OCI-LY1 (cell line): ENCODE measurements around the gene MRPS31.
"Not testable (repeated sequence)": the region's sequence is repeated elsewhere in the genome, so short reads cannot be mapped to it uniquely, and the experiment has no call there.

Source experiments
- H2AFZ ChIP-seq: fragments of 200-600 bp; sonication (generic), shearing (Covaris generic); 2 replicates; pipeline ENCODE4 v1.6.0; 2014; ENCODE audit warnings: antibody characterized with exemption, mild to moderate bottlenecking, low read length
- H3F3A ChIP-seq: fragments of 200-600 bp; sonication (generic), shearing (Covaris generic); 2 replicates; pipeline ENCODE4 v1.6.0; 2014; ENCODE audit warnings: mild to moderate bottlenecking, antibody characterized with exemption, low read length, moderate library complexity; ENCODE audit not compliant: insufficient read depth
- H3K27ac ChIP-seq: fragments of 200-600 bp; sonication (generic); 2 replicates; pipeline ENCODE4 v1.5.1; 2014; ENCODE audit warnings: low read length, mixed run types, mild to moderate bottlenecking, low read depth; ENCODE audit not compliant: poor library complexity, severe bottlenecking
- H3K27me3 ChIP-seq: fragments of 200-600 bp; sonication (generic); 2 replicates; pipeline ENCODE4 v1.6.0; 2014; ENCODE audit warnings: antibody characterized with exemption, mild to moderate bottlenecking, low read length, moderate library complexity; ENCODE audit not compliant: insufficient read depth
- H3K36me3 ChIP-seq: fragments of 200-600 bp; sonication (generic); 2 replicates; pipeline ENCODE4 v1.6.1; 2014; ENCODE audit warnings: mild to moderate bottlenecking, antibody characterized with exemption, low read length, moderate library complexity, mixed read lengths; ENCODE audit not compliant: insufficient read depth
- H3K4me1 ChIP-seq: fragments of 200-600 bp; sonication (generic); 2 replicates; pipeline ENCODE4 v1.5.1; 2014; ENCODE audit warnings: mild to moderate bottlenecking, low read length, moderate library complexity; ENCODE audit not compliant: insufficient read depth, severe bottlenecking
- H3K4me2 ChIP-seq: fragments of 200-600 bp; sonication (generic), shearing (Covaris generic); 2 replicates; pipeline ENCODE4 v1.6.1; 2014; ENCODE audit warnings: low read length
- H3K4me3 ChIP-seq: fragments of 200-600 bp; sonication (generic); 2 replicates; pipeline ENCODE4 v1.5.1; 2014; ENCODE audit warnings: low read length, low read depth, mild to moderate bottlenecking, mixed read lengths; ENCODE audit not compliant: poor library complexity, severe bottlenecking
- H3K79me2 ChIP-seq: fragments of 200-600 bp; shearing (Covaris generic); 2 replicates; pipeline ENCODE4 v1.6.1; 2016; ENCODE audit warnings: mixed run types, low read length, mixed read lengths; ENCODE audit not compliant: insufficient read depth
- H3K9ac ChIP-seq: fragments of 200-600 bp; sonication (generic), shearing (Covaris generic); 2 replicates; pipeline ENCODE4 v1.6.1; 2014; ENCODE audit warnings: mild to moderate bottlenecking, low read length, mixed read lengths
- H3K9me2 ChIP-seq: fragments of 200-600 bp; sonication (generic), shearing (Covaris generic); 2 replicates; pipeline ENCODE4 v1.6.1; 2014; ENCODE audit warnings: low read depth, mild to moderate bottlenecking, low read length, mixed read lengths
- H3K9me3 ChIP-seq: fragments of 200-600 bp; shearing (Covaris generic); 2 replicates; pipeline ENCODE4 v1.6.1; 2014; ENCODE audit warnings: low read length, mixed read lengths
- H4K20me1 ChIP-seq: fragments of 200-600 bp; sonication (generic), shearing (Covaris generic); 2 replicates; pipeline ENCODE4 v1.6.0; 2016; ENCODE audit warnings: mild to moderate bottlenecking, low read length; ENCODE audit not compliant: insufficient read depth
- CTCF ChIP-seq: fragments of 200-600 bp; sonication (generic), shearing (Covaris generic); IDR thresholded peaks from 2 replicates; pipeline ENCODE4 v1.5.1; 2017; ENCODE audit warnings: mild to moderate bottlenecking, antibody characterized with exemption, low read length, moderate library complexity, mixed read lengths
- EZH2 ChIP-seq: fragments of 200-600 bp; sonication (generic), shearing (Covaris generic); IDR thresholded peaks from 2 replicates; pipeline ENCODE4 v1.8.0; 2017; ENCODE audit warnings: borderline replicate concordance, mixed run types, mild to moderate bottlenecking, antibody characterized with exemption, low read length, moderate library complexity, mixed read lengths

The MRPS31 gene

DNA sequence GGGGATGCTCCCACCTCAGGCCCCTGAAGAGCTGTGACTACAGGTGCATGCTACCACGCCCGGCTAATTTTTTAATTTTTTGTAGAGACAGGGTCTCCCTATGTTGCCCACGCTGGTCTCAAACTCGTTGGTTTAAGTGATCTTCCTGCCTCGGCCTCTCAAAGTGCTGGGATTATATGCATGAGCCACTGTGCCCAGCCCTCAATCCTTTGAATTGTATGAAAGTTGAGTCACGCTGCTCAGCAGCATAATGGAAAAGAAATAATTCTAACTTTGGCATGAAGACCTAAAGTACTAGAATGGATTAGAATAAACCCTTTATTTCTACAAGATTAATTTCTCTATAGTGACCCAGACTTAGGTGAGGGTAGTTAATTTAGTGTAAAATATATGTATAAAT, 42.4 kb downstream of the MRPS31 start:
- H4K20me1 ChIP-seq = no peaks in the 10 kb centered on the region
- H3K4me2 ChIP-seq = no peak overlapping the region
- no peaks in the 10 kb centered on the region for H3K4me1 ChIP-seq
- no peaks in the 10 kb centered on the region for H3K9me3 ChIP-seq
- no peaks in the 10 kb centered on the region for H3K27me3 ChIP-seq
- H3F3A ChIP-seq = no peaks in the 10 kb centered on the region
- H3K9ac ChIP-seq = no peak overlapping the region
- TF ChIP-seq EZH2 = no peak
- TF ChIP-seq CTCF = no peak
- no peaks in the 10 kb centered on the region for H3K9me2 ChIP-seq
- no peaks in the 10 kb centered on the region for H3K79me2 ChIP-seq
- H3K4me3 ChIP-seq = no peak overlapping the region
- H3K36me3 ChIP-seq = peaks cover 30% of the 10 kb centered on the region; the same call in 1 of the 2 replicates
- H3K27ac ChIP-seq = no peak overlapping the region
- no peak overlapping the region for H2AFZ ChIP-seq

- H3K36me3 ChIP-seq = peaks cover 20% of the 10 kb centered on the region
- H3F3A ChIP-seq, H3K9me2 ChIP-seq, H3K9ac ChIP-seq, H2AFZ ChIP-seq, H4K20me1 ChIP-seq, H3K27ac ChIP-seq, H3K9me3 ChIP-seq, H3K4me1 ChIP-seq, H3K4me2 ChIP-seq, H3K79me2 ChIP-seq, H3K27me3 ChIP-seq, H3K4me3 ChIP-seq: not testable (repeated sequence)
Measured at GRCh38 chr13:40714433-40714832, 56.6 kb downstream of the MRPS31 start.

DNA sequence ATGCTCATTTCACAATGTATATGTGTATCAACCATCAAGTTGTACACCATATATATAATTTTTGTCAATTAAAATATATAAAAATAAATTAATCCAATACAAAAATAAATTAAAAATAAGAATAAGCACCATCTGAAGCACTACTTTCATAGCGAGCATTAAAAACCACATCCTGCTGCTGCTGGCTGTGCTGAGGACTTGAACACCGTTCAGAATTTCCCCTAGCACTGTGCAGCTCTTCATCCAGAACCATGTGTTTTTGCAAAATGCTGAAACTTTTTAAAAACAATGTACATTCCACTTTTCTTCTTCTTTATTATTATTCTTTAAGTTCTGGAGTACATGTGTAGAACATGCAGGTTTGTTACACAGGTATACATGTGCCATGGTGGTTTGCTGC, 64.6 kb downstream of the MRPS31 start:
- Histone ChIP-seq H3K27me3 (no peaks in the 10 kb centered on the region), H3F3A (no peaks in the 10 kb centered on the region), H3K79me2 (no peaks in the 10 kb centered on the region), H3K9ac (no peak overlapping the region), H3K9me3 (no peaks in the 10 kb centered on the region), H3K4me3 (no peak overlapping the region), H3K9me2 (no peaks in the 10 kb centered on the region), H3K4me2 (no peak overlapping the region), H3K27ac (peak overlapping the region; percentile 59), H3K4me1 (peaks cover 19% of the 10 kb centered on the region), H3K36me3 (no peaks in the 10 kb centered on the region), H4K20me1 (no peaks in the 10 kb centered on the region), H2AFZ (no peak overlapping the region)
- TF ChIP-seq EZH2 = no peak
- TF ChIP-seq CTCF = no peak

DNA sequence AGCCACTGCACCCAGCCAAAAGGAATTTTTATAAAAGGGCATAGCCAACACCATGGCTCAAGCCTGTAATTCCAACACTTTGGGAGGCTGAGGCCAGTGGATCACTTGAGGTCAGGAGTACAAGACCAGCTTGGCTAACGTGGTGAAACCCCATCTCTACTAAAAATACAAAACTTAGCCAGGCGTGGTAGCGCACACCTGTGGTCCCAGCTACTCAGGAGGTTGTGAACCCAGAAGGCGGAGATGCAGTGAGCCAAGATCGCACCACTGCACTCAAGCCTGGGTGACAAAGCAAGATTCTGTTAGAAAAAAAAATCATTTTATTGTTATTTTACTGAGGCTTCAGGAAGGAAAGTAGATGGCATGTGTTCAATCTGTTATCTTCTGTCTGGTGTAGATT, 73.3 kb downstream of the MRPS31 start:
- H2AFZ ChIP-seq = no peak overlapping the region
- H3K9me2 ChIP-seq = no peaks in the 10 kb centered on the region
- no peaks in the 10 kb centered on the region for H4K20me1 ChIP-seq
- H3K36me3 ChIP-seq = no peaks in the 10 kb centered on the region
- no peaks in the 10 kb centered on the region for H3K79me2 ChIP-seq
- H3K4me1 ChIP-seq = peaks cover 72% of the 10 kb centered on the region
- peak overlapping the region; percentile 2 for H3K4me3 ChIP-seq
- no peak for TF ChIP-seq CTCF
- no peak for TF ChIP-seq EZH2
- H3K27ac ChIP-seq = peak overlapping the region; percentile 95
- H3K9ac ChIP-seq = peak overlapping the region; percentile 45
- H3K27me3 ChIP-seq = no peaks in the 10 kb centered on the region
- no peaks in the 10 kb centered on the region for H3K9me3 ChIP-seq
- peak overlapping the region; percentile 57 for H3K4me2 ChIP-seq
- H3F3A ChIP-seq = no peaks in the 10 kb centered on the region; the same call in 1 of the 2 replicates
